ENCODE data around the gene APBA2.

The APBA2 gene

GRCh38 chr15:28942046-28942445 lies 56.3 kb downstream of the APBA2 start:
- peak; percentile 21 for DNase-seq

DNA sequence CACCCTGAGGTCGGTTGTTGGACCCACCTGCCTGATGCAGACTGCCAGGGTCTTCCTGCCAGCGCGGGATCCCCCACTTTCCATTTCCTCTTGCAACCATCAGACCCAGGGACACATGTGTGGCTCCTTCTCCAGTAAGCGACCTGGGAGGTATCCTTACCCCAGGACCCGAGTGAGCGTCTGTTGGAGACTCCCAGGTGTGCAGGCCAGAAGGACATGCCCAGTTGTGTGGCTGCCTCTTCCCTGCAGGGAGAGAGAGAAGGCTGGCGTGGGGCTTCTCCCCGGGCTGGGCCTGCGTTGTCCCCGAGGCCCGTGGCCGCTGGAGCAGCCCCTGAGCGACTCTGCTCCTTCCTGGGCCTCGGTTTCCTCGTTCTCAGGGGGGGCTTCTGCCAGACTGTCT lies 56.8 kb downstream of the APBA2 start:
- no peak for DNase-seq

- DNase-seq = no peak
Observed at GRCh38 chr15:28943146-28943545, 57.4 kb downstream of the APBA2 start.

GRCh38 chr15:28943611-28944230 lies 57.9 kb downstream of the APBA2 start:
- no peak for DNase-seq

GRCh38 chr15:28944286-28944685 lies 58.5 kb downstream of the APBA2 start:
- no peak for DNase-seq

GRCh38 chr15:28944696-28945300 lies 59.0 kb downstream of the APBA2 start:
- DNase-seq = no peak

- DNase-seq = no peak
Observed at GRCh38 chr15:28945626-28946230, 60.0 kb downstream of the APBA2 start.

- DNase-seq = no peak
Observed at GRCh38 chr15:28946803-28947202, 61.0 kb downstream of the APBA2 start.

GRCh38 chr15:28947221-28947674 lies 61.5 kb downstream of the APBA2 start:
- no peak for DNase-seq

DNA sequence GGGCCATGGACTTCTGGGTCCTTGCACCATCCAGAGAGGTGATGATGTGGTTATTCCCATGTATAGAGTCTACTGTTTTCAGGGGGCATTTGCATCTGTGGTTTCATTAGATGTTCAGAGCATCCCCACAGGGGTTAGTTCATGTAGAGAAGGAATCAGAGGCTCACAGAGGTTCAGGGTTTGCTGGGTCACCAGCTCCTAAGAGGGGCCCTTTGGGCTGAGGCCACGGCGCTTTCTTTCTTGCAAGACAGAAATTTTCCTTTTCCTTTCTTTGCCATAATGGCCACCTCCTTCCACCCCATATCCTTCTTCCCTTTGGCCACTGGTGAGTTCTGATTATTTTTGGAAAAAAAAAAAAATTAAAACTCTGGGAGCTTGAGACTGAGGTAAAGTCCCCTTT lies 62.3 kb downstream of the APBA2 start:
- no peak for DNase-seq

DNA sequence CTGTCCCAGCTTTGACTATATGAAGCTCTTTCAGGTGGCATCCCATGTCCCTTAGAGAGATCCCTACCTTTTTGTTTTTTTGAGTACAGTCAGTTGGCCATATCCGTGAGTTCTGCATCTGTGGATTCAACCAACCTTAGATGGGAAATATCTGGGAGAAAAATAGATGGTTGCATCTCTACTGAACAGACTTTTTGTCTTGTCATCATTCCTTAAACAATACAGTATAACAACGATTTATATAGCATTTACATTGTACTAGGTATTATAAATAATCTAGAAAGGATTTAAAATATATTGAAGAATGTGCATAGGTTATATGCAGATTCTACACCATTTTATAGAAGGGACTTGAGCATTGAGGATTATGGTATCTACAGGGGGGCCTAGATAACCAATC lies 65.1 kb downstream of the APBA2 start:
- no peak for DNase-seq

DNA sequence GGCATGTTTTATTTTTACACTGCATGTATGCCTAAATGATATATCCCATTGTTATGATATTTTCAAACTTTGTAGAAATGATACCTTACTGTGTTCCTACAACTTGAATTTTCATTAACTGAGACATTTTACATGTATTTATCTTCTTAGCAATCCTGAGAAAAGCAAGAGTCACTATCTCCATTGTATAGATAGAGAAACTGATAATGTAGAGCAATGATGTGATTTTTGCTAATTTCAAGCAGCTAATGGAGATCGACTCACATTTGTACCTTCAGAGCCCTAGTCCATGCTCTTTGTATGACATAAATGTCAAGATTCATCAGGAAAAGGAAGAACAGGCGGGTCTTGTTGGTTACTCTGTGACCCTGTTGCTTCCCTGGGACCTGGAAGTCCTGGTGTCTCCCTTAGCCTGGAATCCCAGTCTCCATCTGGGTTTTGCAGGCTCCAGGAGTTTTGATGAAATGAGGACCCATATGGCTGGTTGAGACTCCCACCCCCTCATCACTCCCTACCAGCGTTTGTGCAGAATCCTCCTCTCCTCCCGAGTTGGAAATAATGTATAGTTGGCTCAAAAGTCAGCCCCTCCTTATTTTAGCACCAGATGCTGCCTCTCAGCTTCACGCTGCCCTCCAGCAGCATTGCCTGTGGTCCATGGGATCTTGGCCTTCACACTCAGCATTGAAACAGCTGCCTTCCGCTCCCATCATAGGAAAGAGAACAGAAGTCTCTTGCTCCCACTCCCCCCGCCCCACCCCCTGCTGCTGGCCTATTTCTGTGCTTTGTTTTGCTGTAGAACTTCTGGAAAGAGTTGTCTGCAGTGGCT lies 67.1 kb downstream of the APBA2 start:
- no peak for DNase-seq

DNA sequence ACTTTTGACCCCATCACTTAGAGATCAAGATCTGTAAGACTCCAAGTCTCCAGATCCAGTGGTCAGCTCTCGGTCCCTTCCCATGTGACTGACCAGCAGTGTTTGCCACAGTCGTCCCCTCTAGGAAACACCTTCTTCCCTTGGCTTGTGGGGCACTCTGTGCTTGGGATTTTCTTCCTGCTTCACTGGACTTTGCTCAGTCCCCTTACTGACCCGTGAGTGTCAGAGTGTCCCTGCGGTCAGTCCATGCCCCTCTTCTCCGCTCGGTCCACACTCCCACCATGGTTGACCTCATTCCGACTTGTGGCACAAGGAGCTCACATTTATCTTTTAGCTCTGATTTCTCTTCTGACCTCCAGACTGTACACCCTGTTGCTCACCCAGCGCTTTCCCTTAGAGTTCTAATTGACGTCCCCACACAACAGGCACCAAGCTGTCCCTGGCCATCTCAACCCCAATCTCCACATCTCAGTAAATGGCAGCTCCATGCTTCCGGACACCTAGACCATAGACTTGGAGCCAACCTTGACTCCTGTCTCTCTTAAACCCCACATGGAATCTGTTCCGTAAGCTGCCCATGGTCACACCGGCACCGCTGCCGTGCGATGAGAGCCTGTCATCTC lies 67.9 kb downstream of the APBA2 start:
- no peak for DNase-seq

DNA sequence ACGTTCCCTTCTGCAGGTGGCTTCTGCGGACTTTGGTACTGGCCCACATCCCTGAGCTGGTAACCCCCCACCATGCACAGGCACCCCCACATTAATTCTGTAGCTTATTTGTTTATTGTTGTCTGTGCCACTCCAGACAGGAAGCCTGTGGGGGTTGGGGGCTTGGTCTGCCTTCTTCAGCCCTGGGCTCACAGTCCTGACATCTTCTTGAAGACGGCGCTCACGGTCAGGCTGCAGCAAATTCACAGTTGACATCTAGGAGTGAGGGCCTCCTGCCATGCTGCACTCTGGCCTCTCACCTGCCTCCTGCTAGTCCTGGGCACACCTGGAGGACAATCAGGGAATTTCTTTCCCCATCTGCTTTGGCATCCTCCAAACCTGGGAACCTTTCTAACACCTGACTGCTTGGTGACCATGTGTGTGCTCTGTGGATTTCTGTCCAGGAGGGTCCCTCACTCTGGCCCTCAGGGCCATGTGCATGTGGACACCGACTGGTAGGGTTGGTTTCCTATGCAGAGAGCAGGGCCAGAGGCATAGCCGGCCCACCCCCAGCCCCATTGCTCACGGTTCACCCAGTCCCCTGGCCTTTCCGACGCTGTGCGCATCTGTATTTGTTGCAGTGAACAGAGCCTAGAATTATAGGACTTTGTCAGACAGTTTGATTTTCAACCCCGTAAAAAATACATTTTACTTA lies 68.8 kb downstream of the APBA2 start:
- no peak for DNase-seq

- no peak for DNase-seq
Observed at GRCh38 chr15:28955160-28955992, 69.6 kb downstream of the APBA2 start.

GRCh38 chr15:28955993-28956421 lies 70.2 kb downstream of the APBA2 start:
- DNase-seq = no peak

GRCh38 chr15:28956491-28956890 lies 70.7 kb downstream of the APBA2 start:
- no peak for DNase-seq

GRCh38 chr15:28957606-28958498 lies 72.1 kb downstream of the APBA2 start:
- no peak for DNase-seq

DNA sequence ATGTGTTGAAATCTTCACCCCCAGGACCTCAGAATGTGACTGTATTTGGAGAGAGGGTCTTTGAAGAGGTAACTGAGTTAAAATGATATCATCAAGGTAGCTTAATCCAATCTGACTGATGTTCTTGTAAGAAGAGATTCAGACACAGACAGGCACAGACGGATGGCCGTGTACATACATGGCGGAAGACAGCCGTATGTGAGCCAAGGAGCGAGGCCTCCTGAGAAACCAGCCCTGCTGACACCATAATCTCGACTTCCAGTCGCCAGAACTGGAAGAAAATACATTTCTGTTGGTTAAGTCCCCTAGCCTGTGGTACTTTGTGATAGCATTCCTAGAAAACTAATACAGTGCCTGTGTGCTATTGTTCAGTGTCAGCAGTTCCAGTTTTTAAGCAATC lies 73.6 kb downstream of the APBA2 start:
- DNase-seq = no peak

- DNase-seq = no peak
Observed at GRCh38 chr15:28960979-28961378, 75.2 kb downstream of the APBA2 start.

Data from activated gamma-delta T cell (primary cell).